HEK293 (cell line): ENCODE measurements around the gene SUOX.

ENCODE experiments used
- ZBTB21 ChIP-seq: fragments of 450-650 bp; formaldehyde crosslinking; IDR thresholded peaks from 2 replicates; pipeline ENCODE4 v1.5.1; 2017; ENCODE audit warnings: missing biosample characterization, missing genetic modification characterization
- TF ChIP-seq, protein P1 (sequence below): fragments of 450-650 bp; formaldehyde crosslinking; IDR thresholded peaks from 2 replicates; pipeline ENCODE4 v1.5.1; 2016; ENCODE audit warnings: missing biosample characterization, missing genetic modification characterization

DNA sequence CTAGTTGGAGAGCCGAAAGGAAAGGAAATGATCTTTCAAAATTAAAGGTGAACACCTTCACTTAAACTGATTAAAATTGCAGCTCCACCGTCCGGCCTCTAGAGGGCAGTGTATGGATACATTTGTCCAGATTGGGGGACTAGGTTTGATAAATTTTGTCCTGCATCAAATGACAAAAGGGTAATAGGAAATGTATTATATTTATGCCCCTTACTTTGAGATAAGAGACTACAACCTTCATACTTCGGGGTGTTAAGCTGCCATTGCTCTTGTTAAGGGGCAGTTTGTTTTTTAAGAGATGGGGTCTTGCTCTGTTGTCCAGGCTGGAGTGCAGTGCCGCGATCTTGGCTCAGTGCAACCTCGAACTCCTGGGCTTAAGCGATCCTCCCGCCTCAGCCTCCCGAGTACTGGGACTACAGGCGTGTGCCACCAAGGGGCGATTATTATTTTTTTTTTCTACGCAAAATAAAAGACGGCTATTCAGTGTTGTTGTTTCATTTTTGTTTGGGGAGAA is 818 bp upstream of the SUOX start:
- no peak for TF ChIP-seq ZBTB21 (tag by site-specific recombination)
- TF ChIP-seq, protein P1, sequence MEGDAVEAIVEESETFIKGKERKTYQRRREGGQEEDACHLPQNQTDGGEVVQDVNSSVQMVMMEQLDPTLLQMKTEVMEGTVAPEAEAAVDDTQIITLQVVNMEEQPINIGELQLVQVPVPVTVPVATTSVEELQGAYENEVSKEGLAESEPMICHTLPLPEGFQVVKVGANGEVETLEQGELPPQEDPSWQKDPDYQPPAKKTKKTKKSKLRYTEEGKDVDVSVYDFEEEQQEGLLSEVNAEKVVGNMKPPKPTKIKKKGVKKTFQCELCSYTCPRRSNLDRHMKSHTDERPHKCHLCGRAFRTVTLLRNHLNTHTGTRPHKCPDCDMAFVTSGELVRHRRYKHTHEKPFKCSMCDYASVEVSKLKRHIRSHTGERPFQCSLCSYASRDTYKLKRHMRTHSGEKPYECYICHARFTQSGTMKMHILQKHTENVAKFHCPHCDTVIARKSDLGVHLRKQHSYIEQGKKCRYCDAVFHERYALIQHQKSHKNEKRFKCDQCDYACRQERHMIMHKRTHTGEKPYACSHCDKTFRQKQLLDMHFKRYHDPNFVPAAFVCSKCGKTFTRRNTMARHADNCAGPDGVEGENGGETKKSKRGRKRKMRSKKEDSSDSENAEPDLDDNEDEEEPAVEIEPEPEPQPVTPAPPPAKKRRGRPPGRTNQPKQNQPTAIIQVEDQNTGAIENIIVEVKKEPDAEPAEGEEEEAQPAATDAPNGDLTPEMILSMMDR (tag by site-specific recombination), result peak; percentile 62; the same call in 1 of the 2 replicates
